Activated T-cell treated with anti-CD3 and anti-CD28 coated beads, Interleukin-2, amount 50 U/mL, for 24 hours (primary cell): Measurements from ENCODE around the gene CFAP100.

ENCODE experiments used
- DNase-seq: peaks from one replicate; pipeline ENCODE4 v3.0.0-alpha.2; 2020
- H3K27ac Mint-ChIP-seq: 2 replicates; pipeline ENCODE4 v1.8.0; 2020; ENCODE audit warnings: mild to moderate bottlenecking, mixed read lengths
- H3K27me3 Mint-ChIP-seq: 2 replicates; pipeline ENCODE4 v1.8.0; 2020; ENCODE audit warnings: mixed read lengths
- H3K36me3 Mint-ChIP-seq: 2 replicates; pipeline ENCODE4 v1.8.0; 2020; ENCODE audit warnings: low read depth, mixed read lengths
- H3K4me1 Mint-ChIP-seq: 2 replicates; pipeline ENCODE4 v1.8.0; 2020; ENCODE audit warnings: low read depth, mixed read lengths
- H3K4me3 Mint-ChIP-seq: 2 replicates; pipeline ENCODE4 v1.8.0; 2020; ENCODE audit warnings: mild to moderate bottlenecking, moderate library complexity, mixed read lengths
- H3K9me3 Mint-ChIP-seq: 2 replicates; pipeline ENCODE4 v1.8.0; 2020; ENCODE audit warnings: mixed read lengths

CFAP100 gene

DNA sequence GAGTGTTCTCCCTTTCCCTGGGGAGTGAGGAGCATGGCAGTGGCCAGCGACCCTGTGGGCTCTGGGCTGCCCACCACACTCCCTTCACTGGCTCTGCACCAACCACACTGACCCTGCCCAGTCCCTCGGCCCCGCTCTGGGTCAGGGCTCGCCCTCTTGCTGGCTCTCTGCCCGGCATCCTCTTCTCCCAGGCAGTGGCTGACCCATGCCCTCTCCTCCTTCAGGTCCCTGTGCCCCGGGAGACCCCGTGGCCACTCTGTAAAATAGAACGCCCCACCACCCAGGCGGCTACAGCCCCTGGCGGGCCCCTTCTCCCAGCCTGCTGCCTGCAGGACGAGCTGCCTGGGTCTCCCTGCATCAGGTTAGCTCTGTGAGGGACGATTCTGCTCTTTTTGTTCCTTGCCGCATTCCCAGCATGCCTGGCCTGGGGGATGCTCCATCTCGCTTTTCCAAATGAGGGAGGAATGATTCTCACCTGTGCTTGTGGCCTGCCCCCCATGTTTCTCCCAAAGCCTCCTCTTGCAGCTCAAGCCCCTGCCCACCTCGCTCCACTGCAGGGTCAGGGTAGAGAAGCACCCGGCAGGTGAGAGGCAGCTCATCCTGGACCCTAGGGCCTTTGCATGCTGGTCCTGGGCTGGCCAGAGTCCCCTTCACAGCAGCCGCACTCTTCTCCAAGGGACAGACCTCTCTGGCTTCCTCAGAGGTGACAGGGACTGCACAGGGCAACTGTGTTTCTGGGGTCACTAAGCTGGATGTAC lies 14.5 kb upstream of the CFAP100 start:
- no peaks in the 10 kb centered on the region for H3K4me1 Mint-ChIP-seq
- H3K4me3 Mint-ChIP-seq = no peak overlapping the region
- no peak overlapping the region for H3K27ac Mint-ChIP-seq
- DNase-seq = no peak
- peaks cover 38% of the 10 kb centered on the region for H3K27me3 Mint-ChIP-seq
- H3K9me3 Mint-ChIP-seq = no peaks in the 10 kb centered on the region
- no peaks in the 10 kb centered on the region for H3K36me3 Mint-ChIP-seq

DNA sequence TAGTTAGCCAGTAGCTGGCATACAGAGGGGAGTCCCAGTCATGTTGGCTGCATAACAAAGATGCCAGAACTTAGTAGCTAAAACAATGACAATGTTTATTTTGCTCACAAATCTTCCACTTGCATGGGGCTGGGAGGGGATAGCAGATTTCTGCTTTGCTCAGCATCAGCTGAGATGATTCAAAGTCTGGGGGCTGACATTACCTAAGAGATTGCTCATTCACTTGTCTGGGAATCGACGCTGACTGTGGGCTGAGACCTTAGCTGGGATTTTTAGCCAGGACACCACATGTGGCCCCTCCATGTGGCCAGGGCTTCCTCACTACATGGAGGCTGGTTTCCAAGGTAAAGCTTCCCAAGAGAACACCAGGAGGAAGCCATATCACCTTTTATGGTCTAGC lies 12.7 kb upstream of the CFAP100 start:
- no peak for DNase-seq
- Mint-ChIP-seq H3K27me3 (peaks cover 44% of the 10 kb centered on the region), H3K9me3 (no peaks in the 10 kb centered on the region), H3K4me1 (no peaks in the 10 kb centered on the region), H3K36me3 (no peaks in the 10 kb centered on the region), H3K27ac (no peak overlapping the region), H3K4me3 (no peak overlapping the region)

DNA sequence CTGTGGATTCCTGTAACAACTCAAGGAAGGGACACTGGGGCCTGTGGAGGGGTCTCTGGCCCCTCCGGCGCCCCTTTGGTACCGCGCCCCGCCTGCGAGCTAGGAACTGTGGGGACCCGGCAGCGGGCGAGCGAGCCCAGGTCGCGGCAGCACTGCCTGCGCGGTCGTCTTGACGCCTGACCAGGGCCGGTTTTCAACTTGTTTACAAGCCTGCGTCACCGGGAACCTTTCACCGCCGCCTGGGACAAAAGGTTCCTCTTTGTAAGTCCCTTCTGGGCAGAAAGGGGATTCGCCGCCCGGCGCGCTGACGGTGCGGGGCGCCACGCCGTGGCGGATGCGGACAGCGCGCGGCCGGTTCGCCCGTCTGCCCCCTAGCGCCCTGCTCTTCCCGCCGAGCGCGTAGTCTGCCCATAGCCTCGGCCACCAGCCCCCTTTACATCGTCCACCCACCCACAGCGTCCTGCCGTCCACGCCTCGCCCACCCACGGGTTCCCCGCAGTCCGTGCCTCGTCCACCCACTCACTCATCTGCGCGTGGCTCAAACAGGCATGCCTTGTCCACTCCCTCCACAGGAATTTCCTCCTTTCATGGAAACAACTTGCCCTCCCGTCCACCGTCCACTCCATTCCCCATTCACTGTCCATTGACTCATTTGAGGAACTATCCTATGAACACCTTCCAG lies 5.5 kb upstream of the CFAP100 start:
- peak; percentile 55 for DNase-seq
- Mint-ChIP-seq H3K4me3 (no peak overlapping the region), H3K36me3 (no peaks in the 10 kb centered on the region), H3K4me1 (peaks cover 4% of the 10 kb centered on the region), H3K27ac (no peak overlapping the region), H3K27me3 (peaks cover 79% of the 10 kb centered on the region), H3K9me3 (no peaks in the 10 kb centered on the region)

DNA sequence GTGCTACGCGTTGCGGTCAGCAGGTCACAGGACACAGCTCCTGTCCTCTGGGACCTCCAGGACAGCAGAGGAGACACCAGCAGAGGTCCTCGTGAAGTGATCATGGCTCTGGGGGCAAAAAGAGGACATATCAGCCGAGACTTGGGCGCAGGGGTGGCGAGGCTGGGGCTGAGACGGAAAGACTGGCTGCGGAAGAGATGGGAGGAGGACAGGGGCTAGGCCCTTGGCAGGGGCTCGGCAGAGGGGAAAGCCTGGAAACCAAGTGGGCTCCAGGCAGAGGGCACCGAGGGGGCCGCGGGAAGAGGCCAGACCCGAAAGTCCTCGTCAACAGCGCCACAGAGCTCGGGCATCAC lies 4.9 kb upstream of the CFAP100 start:
- Mint-ChIP-seq H3K4me3 (no peak overlapping the region), H3K27ac (no peak overlapping the region), H3K27me3 (peaks cover 78% of the 10 kb centered on the region), H3K36me3 (no peaks in the 10 kb centered on the region), H3K9me3 (no peaks in the 10 kb centered on the region), H3K4me1 (peaks cover 4% of the 10 kb centered on the region)
- no peak for DNase-seq

DNA sequence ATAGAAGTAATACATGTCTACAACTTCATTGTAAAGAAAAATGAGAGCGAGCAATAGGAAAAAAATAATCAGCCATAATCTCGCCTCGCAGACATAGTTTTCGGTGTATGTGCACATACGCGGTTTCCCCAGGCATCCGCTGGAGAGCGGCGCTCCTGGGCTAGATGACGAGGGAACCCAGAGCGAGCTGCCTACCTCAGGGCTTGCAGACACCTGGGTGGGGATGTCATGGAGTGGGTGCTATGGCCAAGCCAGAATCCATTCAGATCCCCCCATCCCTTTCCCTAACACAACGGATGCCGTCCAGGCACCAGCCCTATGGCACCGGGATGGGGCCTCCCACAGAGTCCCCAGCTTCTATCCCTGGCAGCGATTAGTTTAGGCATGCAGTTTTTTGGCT lies 4.5 kb upstream of the CFAP100 start:
- DNase-seq = no peak
- no peak overlapping the region for H3K27ac Mint-ChIP-seq
- H3K9me3 Mint-ChIP-seq = no peaks in the 10 kb centered on the region
- H3K4me3 Mint-ChIP-seq = no peak overlapping the region
- H3K36me3 Mint-ChIP-seq = no peaks in the 10 kb centered on the region
- peaks cover 76% of the 10 kb centered on the region for H3K27me3 Mint-ChIP-seq
- peaks cover 4% of the 10 kb centered on the region for H3K4me1 Mint-ChIP-seq

DNA sequence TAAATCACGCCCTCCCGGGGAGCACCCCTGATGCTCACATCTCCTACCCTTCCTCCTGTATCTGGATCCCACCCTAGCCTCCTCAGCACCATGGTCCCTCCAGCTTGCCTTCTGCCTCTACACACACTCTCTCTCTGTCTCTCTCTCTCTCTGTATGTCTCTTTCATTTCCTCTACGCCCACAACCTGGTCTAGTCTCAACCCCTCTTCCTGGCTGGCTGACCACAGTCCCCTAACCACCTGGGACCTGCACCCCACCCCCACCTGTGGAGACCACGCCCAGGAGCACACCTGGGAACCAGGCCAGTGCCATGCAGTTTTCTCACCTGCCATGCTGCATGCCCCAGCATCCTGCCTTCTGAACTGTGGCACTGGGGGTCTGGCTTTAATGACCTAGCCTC lies 4.0 kb upstream of the CFAP100 start:
- H3K27me3 Mint-ChIP-seq = peaks cover 78% of the 10 kb centered on the region
- no peak overlapping the region for H3K27ac Mint-ChIP-seq
- DNase-seq = no peak
- H3K9me3 Mint-ChIP-seq = no peaks in the 10 kb centered on the region
- no peak overlapping the region for H3K4me3 Mint-ChIP-seq
- H3K36me3 Mint-ChIP-seq = no peaks in the 10 kb centered on the region
- H3K4me1 Mint-ChIP-seq = peaks cover 4% of the 10 kb centered on the region

DNA sequence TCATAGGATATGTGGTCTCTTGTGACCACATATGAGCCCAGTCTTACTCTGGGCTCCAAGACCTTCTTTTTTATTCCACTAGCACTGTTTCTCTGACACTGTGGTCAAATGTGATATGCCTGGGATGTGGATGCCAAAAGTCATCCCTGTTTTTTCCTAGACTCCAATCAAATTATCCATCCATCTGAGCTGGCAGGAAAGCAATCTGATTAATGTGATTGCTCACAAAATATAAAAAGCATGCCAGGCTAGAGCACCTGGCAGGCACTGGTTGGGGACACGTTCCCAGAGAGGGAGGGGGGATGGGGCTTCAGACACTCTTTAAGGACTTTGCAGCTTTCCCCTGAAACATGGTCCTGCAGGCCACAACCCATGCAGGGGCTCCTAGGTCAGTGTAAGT lies 3.1 kb upstream of the CFAP100 start:
- Mint-ChIP-seq H3K4me1 (peaks cover 4% of the 10 kb centered on the region), H3K27ac (no peak overlapping the region), H3K4me3 (no peak overlapping the region), H3K36me3 (no peaks in the 10 kb centered on the region), H3K9me3 (no peaks in the 10 kb centered on the region), H3K27me3 (peaks cover 81% of the 10 kb centered on the region)
- DNase-seq = no peak

DNA sequence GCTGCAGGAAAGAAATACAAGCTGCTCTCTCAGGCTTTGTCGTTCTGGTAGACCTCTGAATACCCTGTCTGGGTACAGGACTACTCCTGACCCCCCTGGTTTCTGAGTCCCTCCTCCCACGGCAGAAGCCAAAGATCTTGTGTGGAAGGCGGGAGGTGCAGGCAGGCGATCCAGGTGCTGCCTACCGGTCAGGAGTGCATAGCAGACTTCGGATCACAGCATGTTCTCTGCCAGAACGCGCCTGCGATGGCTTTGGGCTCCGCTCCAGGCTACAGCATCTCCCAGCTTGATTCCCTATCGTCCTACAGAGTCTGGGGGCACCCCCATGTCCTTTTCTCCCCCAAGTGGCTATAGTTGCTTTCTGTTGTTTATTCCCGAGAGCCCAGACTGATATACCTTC lies 2.5 kb upstream of the CFAP100 start:
- H3K36me3 Mint-ChIP-seq = no peaks in the 10 kb centered on the region
- no peak overlapping the region for H3K4me3 Mint-ChIP-seq
- no peak for DNase-seq
- H3K9me3 Mint-ChIP-seq = no peaks in the 10 kb centered on the region
- no peak overlapping the region for H3K27ac Mint-ChIP-seq
- H3K27me3 Mint-ChIP-seq = peaks cover 76% of the 10 kb centered on the region
- H3K4me1 Mint-ChIP-seq = peaks cover 4% of the 10 kb centered on the region

DNA sequence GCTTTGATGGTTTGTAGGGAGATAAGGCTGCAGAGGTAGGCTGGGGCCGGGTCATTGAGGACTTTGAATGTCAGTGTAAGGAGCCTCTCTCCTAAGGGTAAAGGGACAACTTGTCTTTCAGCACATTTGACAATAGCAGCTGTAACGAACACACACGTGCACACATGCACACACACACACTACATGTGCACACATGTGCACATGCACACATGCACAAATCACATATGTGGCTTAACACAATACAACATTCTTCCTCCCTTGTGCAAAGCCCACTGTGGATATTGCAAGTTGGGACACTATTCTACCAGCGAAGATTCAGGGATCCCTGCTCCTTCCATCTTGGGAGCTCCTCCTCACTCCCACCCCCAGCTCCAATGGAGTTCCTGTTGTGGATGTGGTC lies 1.1 kb upstream of the CFAP100 start:
- DNase-seq = no peak
- H3K4me1 Mint-ChIP-seq = peaks cover 4% of the 10 kb centered on the region
- no peaks in the 10 kb centered on the region for H3K36me3 Mint-ChIP-seq
- H3K27me3 Mint-ChIP-seq = peaks cover 67% of the 10 kb centered on the region
- H3K27ac Mint-ChIP-seq = no peak overlapping the region
- no peaks in the 10 kb centered on the region for H3K9me3 Mint-ChIP-seq
- no peak overlapping the region for H3K4me3 Mint-ChIP-seq

DNA sequence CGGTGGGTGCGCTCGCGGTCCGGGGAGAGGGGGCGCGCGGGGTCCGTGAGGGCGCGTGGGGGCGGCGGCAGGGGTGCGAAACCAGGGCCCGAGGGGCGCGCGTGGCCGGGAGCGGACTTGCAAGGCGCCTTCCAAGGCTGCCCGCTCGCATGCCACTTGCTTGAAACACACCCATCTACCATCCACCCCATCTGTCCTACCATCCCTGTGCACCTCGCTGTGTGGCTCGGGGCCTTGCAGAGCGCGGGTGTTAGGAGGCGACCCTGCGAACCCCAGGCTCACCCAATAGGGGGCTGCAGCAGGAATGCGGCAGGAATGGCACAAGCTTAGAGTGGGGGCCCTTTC lies 240 bp downstream of the CFAP100 start:
- H3K27me3 Mint-ChIP-seq = peaks cover 56% of the 10 kb centered on the region
- H3K4me3 Mint-ChIP-seq = no peak overlapping the region
- H3K4me1 Mint-ChIP-seq = no peaks in the 10 kb centered on the region
- no peaks in the 10 kb centered on the region for H3K9me3 Mint-ChIP-seq
- no peak overlapping the region for H3K27ac Mint-ChIP-seq
- H3K36me3 Mint-ChIP-seq = no peaks in the 10 kb centered on the region
- DNase-seq = no peak

DNA sequence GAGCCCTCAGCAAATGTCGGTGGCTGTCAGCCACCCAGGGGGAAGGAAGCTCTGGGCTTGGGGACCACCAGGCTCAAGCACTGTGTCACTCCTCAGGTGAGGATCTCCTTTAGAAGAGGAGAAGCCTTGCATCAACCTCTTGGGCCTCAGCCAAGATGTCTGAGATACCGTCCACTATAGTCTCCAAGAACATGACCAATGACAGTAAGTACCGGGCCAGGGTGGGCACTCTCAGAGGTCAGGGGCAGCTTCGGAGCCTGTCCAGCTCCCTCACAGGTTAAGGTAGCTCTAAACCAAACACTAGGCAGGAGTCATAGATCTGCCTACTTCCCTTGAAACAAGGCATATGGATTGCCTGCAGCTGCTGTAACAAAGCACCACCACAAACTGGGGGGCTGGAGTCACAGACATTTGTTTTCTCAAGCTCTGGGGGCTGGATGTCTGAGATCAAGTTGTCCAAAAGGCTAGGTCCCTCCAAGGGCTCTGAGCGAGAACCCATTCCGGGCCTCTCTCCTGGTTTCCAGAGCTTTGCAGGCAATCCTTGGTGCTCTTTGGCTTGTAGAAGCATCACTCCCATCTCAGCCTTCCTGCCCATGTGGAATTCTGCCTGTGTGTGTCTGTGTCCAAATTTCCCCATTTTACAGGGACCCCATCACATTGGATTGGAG lies 1.3 kb downstream of the CFAP100 start:
- Mint-ChIP-seq H3K4me1 (no peaks in the 10 kb centered on the region), H3K9me3 (no peaks in the 10 kb centered on the region), H3K27me3 (peaks cover 45% of the 10 kb centered on the region), H3K36me3 (no peaks in the 10 kb centered on the region), H3K4me3 (no peak overlapping the region), H3K27ac (no peak overlapping the region)
- DNase-seq = no peak

DNA sequence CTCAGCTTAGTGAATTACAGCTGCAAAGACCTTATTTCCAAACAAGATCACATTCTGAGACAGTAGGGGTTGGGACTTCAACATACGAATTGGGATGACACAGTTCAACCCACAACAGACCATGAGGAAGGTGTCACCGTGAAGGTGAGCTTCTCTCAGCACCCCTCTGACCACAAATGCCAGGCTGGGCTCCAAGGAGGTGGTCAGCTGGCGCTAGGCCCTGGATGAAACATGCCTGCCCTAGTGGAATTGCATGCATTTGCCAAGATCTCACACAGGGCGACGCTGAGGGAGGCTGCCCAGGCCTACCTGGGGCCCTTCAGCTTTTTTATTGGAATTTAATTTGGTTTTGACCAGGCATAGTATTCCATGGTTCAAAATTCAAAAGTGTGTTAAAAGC lies 1.8 kb downstream of the CFAP100 start:
- no peak overlapping the region for H3K27ac Mint-ChIP-seq
- H3K4me1 Mint-ChIP-seq = no peaks in the 10 kb centered on the region
- no peak overlapping the region for H3K4me3 Mint-ChIP-seq
- no peaks in the 10 kb centered on the region for H3K9me3 Mint-ChIP-seq
- DNase-seq = no peak
- peaks cover 40% of the 10 kb centered on the region for H3K27me3 Mint-ChIP-seq
- no peaks in the 10 kb centered on the region for H3K36me3 Mint-ChIP-seq

DNA sequence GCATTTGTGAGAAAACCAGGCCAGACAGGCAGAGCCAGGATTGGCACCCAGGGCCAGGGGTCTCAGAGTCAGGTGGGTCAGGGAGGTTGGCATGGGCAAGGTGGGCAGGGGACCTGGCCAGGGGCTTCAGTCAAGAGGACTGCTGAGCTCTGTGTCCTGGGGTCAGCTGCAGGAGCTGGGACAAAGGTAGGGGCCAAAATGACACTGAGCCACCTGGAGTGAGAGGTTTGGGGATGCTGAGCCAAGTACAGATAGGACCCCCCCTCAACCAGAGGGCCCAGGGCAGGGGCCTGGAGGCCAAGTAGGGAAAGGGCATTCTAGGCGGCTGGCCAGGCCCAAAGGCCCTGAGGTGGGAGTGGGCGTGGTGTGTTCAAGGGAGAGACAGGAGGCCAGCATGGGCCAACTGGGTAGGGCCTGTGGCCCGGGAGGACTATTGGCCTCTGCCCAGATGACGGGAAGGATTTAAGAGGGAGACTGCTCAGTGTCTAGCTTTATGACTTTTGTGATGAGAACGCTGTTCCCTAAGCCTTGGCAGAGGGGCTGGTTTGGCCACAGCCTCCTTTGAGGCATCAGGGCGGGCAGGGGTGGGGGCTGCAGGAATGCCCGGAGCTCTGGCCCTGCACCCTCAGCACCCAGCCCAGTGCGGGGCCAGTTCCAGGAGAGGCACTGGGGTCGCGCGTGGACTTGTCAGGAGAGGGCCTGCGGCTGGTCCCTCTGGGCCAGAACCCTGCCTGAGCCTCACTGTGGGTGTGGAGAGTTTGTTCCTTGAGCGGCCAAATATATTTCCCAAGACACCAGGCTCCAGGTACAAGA lies 3.1 kb downstream of the CFAP100 start:
- Mint-ChIP-seq H3K9me3 (no peaks in the 10 kb centered on the region), H3K27me3 (peaks cover 37% of the 10 kb centered on the region), H3K27ac (no peak overlapping the region), H3K4me1 (no peaks in the 10 kb centered on the region), H3K36me3 (no peaks in the 10 kb centered on the region), H3K4me3 (no peak overlapping the region)
- DNase-seq = no peak

DNA sequence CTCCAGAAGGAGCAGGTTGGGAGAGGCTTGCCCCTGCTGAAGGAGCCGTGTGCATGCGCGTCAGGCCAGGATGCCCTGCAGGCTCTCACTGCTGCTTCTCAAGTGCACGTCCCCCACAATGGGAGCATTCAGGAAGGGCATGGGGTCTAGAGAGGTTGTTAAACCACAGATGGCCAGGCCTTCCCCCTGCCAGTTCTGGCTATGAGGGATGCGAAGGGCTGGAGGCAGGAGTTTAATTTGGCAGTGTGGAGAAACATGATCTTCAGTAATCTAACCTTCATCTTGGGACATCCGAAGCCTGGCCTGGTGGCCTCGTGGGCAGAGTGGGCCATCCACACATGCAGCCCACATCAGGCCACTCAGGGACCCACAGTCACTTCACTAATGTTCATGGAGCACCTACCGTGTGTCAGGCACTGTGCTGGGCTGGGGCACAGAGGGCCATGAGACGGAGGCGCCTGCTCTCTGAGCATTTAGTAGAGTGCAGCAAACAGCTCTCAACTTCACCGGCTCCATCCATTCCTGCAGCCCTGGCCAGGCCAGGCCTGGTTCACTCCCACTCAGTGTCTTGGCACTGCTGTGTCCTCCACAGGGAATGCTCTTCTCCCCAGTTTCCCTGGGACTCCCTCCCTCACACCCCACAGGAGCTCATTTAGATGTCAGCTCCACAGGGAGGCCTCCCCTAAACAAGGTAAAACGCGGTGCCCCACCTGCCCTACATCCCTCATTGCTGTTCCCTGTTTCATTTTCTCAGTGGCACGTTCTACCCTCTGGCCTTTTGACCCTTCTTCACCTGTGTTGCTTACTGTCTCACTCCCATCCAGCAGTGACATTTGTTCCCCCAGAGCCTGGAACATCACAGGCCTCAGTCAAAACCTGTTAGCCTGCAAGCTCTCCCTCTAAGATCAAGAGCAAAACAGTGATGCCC lies 4.0 kb downstream of the CFAP100 start:
- H3K4me3 Mint-ChIP-seq = no peak overlapping the region
- no peaks in the 10 kb centered on the region for H3K4me1 Mint-ChIP-seq
- H3K27ac Mint-ChIP-seq = no peak overlapping the region
- H3K36me3 Mint-ChIP-seq = no peaks in the 10 kb centered on the region
- DNase-seq = no peak
- H3K27me3 Mint-ChIP-seq = peaks cover 31% of the 10 kb centered on the region
- no peaks in the 10 kb centered on the region for H3K9me3 Mint-ChIP-seq
